ENCODE results near the gene IFI16. TPM values are rescaled to one million over a fixed set of nuclear protein-coding genes. Genes with fewer than 3 reads are reported as not detected.

IFI16 gene
- total and polyA plus RNA-seq, 2 of the 4 experiments (the other 2 are of a cell fraction), result 45.0 to 65.3 TPM

- ATAC-seq (ENCODE audit: low read depth) (peak; percentile 39), DNase-seq (peak; percentile 23)
- H3K27ac ChIP-seq (ENCODE audit: insufficient read depth, low read length), result no peak overlapping the region
- no peaks in the 10 kb centered on the region; the same call in 1 of the 2 replicates for H3K27me3 ChIP-seq (ENCODE audit: control insufficient read depth, insufficient read depth, low read length)
- ChIA-PET CTCF (no interaction called here), POLR2A (ENCODE audit: unreplicated experiment) (no interaction called here)
- H3K56ac ChIP-seq (ENCODE audit: extremely low read depth, insufficient read depth, low read length), result no peak overlapping the region
- H2BK5ac ChIP-seq (ENCODE audit: low read depth, low read length, poor library complexity, severe bottlenecking), result peak overlapping the region; percentile 5
- peak overlapping the region; percentile 32; the same call in 1 of the 2 replicates for H2BK120ac ChIP-seq (ENCODE audit: low read depth, low read length)
- peak overlapping the region; percentile 30; the same call in 1 of the 3 replicates for H2BK15ac ChIP-seq (ENCODE audit: low read depth, low read length)
- H3K23ac ChIP-seq (ENCODE audit: low read depth, low read length), result no peak overlapping the region
- WGBS, 2 experiments (ENCODE audit: extremely low coverage in 2 of 2, insufficient read length in 1 of 2), result no CpG with 5 or more reads among the region's 1 CpG
- peak overlapping the region; percentile 20; the same call in 1 of the 2 replicates for H3K4ac ChIP-seq (ENCODE audit: low read depth, low read length)
- no TSS peak for BruUV-seq (replicated peaks)
- peak overlapping the region; percentile 50 for H3K4me2 ChIP-seq (ENCODE audit: low read depth, low read length)
- peak overlapping the region; percentile 44 for H2AFZ ChIP-seq (replicated peaks; ENCODE audit: low read length, poor library complexity)
- H2AK5ac ChIP-seq (ENCODE audit: low read depth, low read length), result peak overlapping the region; percentile 29; the same call in 1 of the 2 replicates
- no peak overlapping the region for H2BK20ac ChIP-seq (ENCODE audit: low read depth, low read length)
- H3K9me1 ChIP-seq (ENCODE audit: insufficient read depth, low read length), result peaks cover 7% of the 10 kb centered on the region; the same call in 1 of the 2 replicates
- H3K36me3 ChIP-seq (ENCODE audit: control insufficient read depth, insufficient read depth, low read length), result no peaks in the 10 kb centered on the region
- H4K91ac ChIP-seq (ENCODE audit: insufficient read depth, low read depth, low read length), result no peak overlapping the region
- no peak overlapping the region for H4K5ac ChIP-seq (ENCODE audit: low read depth, low read length)
- H2AK9ac ChIP-seq (replicated peaks; ENCODE audit: low read depth, low read length, poor library complexity), result no peak overlapping the region
- H3K18ac ChIP-seq (ENCODE audit: low read depth, low read length), result peak overlapping the region; percentile 27
- H3K4me1 ChIP-seq (ENCODE audit: control insufficient read depth, insufficient read depth, low read length), result peaks cover 12% of the 10 kb centered on the region
- in situ Hi-C loops (cut with MboI; ENCODE audit: low sequenced_read_pairs) (no loop called here), intact Hi-C loops (cut with micrococcal nuclease) (no loop called here), dilution Hi-C loops (cut with HindIII; ENCODE audit: low sequenced_read_pairs, unreplicated experiment) (no loop called here)
- TF ChIP-seq RFX5 (IDR thresholded peaks at IDR 0.05; ENCODE audit: low read depth, low read length) (no peak), SMC3 (IDR thresholded peaks at IDR 0.05; ENCODE audit: low read depth, low read length) (no peak), CTCF (conservative IDR thresholded peaks at IDR 0.05; ENCODE audit: low read depth, low read length) (no peak), POLR2A (IDR thresholded peaks at IDR 0.05; ENCODE audit: low read depth, low read length) (no peak), CEBPB (IDR thresholded peaks at IDR 0.05; ENCODE audit: low read depth, low read length) (no peak), ELK1 (IDR thresholded peaks at IDR 0.05; ENCODE audit: borderline replicate concordance, low read depth, low read length) (no peak)
- no peak overlapping the region for H3K9ac ChIP-seq (ENCODE audit: low read depth, low read length)
- H3K9me3 ChIP-seq (ENCODE audit: control insufficient read depth, insufficient read depth, low read length), result no peaks in the 10 kb centered on the region
- 0 out of 4 replicates have a peak overlapping the region, but pooled peaks of 1 of the 2 experiments have one; percentile 12 for H4K8ac ChIP-seq (ENCODE audit: low read depth in 2 of 2, low read length in 2 of 2)
- no peak overlapping the region for H3K4me3 ChIP-seq (ENCODE audit: insufficient read depth, low read depth, low read length)
- H4K20me1 ChIP-seq (ENCODE audit: insufficient read depth, low read length), result no peaks in the 10 kb centered on the region
- H3K79me1 ChIP-seq (ENCODE audit: low read depth in 1 of 2, low read length in 2 of 2), result no peaks in the 10 kb centered on the region
- H3K14ac ChIP-seq (replicated peaks; ENCODE audit: low read depth, low read length), result no peak overlapping the region; the same call in 1 of the 2 replicates
These were observed 81.9 kb downstream of the IFI16 start for GRCh38 chr1:159091607-159092031.
